GM19324 (cell line): ENCODE data around the gene CMTM8.
"Not testable (repeated sequence)": the region's sequence is repeated elsewhere in the genome, so short reads cannot be mapped to it uniquely, and the experiment has no call there.

Source experiments
- ATAC-seq: cut with Tn5 transposase; IDR thresholded peaks from one replicate; pipeline ENCODE4 v1.9.1; 2021; ENCODE audit warnings: mild to moderate bottlenecking, moderate library complexity; ENCODE audit not compliant: unreplicated experiment, low FRiP score

CMTM8 gene

DNA sequence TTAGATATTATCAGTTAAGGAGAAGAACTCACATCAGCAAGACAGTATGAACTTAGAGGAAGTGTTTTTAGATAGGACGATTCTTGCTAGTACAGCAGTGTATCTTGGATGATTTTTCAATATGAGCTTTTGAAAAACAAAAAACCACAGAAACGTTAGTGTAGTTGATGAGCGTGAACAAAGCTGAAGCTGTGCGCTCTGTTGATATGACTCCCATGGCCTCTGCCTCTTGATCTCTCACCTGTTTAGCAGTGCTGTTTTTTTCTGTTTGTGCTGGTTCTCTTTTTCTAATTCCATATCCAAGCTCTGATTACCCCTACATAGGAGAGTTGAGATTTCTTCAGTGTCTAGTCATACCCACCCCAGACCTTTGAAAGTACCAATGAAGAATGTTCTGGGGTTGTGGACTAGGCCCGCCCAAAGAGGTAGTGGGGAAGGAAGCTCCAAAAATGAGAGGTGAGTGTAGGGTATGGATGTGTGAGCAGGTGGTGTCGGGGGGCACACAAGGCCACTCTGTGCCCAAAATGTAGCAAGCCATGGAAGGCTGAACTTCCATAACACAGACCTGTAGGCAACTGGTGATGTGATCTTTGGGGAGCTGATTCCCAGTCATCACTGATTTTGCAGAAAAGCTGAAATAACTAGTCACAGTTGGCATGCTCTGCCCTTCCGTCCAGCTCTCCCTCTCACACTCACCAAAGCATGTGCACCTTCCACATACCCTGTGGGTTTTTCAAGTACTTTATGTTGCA, 133.2 kb downstream of the CMTM8 start:
- no peak for ATAC-seq

DNA sequence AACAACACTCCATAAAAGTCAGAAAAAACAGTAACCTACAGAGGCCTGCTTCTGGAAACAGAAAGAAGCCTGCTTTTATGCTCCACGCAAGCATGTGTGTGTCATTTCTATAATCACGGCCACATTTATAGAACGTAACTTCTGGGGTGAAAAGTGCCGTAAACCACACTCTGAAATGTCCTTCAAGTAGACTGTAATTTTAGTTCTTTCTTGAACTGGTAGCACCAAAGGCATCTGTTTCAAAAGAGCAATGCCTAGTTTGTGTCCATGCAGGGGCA, 133.7 kb downstream of the CMTM8 start:
- ATAC-seq = no peak

DNA sequence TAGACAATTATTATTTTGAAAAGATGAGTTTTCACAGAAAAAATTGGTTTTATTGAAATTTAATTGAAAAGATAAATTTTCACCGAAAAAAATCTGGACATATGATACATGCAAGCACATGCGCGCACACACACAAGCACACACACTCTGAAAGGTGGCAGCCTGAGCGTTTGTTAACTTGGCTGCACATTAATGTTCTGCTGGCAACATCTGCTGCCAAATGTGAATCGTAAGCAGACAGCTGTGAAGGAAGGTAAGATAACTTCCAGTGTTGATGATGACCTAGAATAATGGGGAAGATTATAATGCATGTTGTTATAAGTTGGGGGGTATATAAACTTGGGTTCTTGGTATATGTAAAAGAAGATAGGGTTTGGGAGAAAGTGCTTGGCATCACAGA, 134.8 kb downstream of the CMTM8 start:
- no peak for ATAC-seq

DNA sequence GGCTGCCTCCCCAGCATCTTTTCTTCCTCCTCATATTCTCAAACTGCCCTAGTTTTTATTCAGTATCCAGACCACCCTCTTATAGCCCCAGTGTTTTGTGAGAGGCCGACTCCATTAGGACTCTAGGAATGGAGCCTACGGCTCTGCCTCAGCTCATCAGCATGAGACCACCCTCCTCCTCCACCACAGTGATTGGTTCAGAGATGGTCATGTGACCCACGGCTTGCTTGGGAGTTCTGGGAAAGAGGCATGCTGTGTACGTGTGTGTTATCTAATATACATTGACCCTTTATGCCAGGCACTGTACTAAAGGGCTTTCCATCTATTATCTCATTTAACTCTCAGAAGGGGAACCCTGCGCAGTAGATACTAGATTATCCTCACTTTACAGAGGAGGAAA, 135.4 kb downstream of the CMTM8 start:
- ATAC-seq = no peak

DNA sequence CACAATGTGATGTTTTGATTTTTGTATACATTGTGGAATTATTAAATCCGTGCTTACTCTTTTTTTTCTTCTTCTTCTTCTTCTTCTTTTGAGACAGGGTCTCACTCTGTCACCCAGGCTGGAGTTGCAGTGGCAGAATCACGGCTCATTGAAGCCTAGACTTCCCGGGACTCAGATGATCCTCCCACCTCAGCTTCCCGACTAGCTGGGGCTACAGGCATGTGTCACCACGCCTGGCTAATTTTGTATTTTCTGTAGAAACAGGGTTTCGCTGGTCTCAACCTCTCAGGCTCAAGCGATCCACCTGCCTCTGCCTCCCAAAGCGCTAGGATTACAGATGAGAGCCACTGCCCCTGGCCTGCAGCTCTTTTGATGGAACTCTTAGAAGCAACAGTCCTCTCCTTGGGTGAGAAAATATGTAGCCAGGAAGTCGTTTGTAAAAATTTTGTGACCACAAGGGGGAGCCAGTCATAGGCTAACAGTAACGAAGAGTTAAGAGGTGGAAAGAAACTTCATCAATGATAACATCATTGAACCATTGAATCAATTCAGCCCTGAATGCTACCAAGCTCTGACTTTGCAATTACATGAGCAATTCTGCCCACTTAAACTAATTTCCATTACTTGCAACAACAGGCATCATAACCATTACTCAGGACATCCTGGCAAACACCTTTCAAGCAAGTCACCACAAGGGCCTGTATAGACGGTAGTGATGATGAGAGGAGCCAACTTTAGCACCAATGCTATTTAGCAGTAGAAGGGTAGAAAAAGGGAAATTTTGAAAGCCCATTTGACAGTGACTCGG, 136.5 kb downstream of the CMTM8 start:
- no peak for ATAC-seq

DNA sequence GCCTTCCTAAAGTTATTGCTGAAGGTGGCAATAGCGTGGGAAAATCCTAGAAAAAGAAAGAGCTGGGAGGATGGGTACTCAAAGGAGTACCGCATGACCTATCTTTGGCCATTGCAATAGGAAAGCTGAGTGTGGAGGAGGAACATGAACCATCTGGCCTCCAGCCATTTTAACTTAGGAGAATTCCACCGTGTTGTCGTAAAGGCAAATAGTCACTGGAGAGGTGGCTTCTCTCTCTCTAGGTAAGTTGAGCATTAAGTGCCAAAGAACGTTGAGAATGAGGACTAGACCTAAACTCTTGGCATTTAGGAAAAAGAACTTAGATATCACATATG, 137.1 kb downstream of the CMTM8 start:
- no peak for ATAC-seq

DNA sequence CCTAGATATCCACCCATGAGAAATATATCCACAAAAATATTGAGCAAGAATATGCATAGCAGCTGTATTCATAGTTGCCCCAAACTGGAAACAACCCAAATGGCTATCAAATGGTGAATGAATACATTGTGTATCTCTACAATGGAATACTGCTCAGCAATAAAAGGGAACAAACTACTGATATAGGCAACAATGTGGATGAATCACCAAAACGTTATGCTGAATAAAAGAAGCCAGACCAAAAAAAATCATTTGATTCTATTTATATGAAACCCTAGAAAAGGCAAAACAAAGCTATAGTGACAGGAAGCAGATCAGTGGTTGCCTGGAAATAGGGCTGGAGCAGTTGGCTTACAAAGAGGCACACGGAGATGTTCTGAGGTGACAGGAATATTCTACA, 137.6 kb downstream of the CMTM8 start:
- ATAC-seq = no peak

DNA sequence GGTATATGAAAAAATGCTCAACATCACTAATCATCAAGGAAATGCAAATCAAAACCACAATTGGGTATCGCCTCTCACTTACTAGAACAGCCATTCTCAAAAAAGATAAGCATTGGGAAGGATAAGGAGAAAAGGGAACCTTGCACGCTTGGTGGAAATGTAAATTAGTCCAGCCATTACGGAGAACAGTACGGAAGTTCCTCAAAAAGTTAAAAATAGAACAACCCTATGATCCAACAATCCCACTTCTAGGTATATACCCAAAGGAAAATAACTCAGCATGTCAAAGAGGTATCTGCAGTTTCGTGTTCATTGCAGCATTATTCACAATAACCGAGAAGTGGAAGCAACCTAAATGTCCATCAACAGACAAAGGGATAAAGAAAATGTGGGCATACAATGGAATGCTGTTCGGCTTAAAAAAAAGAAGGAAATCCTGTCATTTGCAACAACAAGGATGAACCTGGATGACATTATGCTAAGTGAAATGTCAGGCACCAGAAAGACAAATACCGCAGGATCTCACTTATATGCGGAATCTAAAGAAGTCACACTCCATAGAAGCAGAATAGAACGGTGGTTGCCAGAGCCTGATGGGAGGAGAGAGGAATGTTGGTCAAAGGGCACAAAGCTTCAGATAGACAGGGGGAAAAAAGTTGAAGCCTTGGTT, 141.5 kb downstream of the CMTM8 start:
- ATAC-seq = no peak

DNA sequence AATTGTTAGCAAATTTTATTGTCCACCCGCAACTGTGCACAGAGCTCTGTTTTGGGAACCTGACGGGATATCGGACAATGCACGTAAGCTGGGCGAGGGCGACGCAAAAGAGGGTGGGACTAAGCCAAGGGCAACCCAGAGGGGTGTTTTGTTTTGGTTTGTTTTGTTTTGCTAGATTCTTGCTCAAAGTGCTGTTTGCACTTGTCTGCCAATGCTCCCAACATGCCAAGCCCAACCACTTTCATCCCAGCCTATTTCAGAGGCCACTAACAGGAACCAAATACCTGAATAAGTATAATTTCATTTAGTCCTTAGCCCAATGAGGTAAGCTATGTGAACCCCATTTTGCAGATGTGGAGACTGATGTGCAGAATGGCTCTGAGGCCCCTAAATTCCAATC, 143.4 kb downstream of the CMTM8 start:
- ATAC-seq = no peak

DNA sequence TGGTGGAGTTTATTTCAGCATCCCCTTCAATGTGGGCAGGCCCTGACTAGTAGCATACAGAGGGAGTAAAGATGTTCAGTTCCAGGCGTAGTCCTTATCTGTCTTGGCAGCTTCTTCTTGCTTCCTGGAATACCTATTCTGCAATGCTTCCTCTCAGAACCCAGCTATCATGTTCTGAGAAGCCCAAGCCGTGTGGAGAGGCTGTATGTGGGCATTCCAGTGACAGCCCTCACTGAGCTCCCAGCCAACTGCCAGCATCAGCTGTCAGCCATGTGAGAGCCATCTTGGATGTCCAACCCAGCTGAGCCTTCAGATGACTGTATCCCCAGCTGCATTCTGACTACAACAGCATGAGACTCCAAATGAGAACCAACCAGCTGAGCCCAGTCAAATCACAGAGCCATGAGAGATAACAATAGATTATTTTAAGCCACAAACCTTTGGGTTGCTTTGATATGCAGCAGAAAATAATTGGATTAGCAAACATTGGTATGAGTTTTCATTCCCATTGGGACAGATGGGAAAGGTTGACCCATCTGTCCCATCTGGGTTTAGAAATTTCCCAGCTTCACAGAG, 144.7 kb downstream of the CMTM8 start:
- ATAC-seq = no peak

DNA sequence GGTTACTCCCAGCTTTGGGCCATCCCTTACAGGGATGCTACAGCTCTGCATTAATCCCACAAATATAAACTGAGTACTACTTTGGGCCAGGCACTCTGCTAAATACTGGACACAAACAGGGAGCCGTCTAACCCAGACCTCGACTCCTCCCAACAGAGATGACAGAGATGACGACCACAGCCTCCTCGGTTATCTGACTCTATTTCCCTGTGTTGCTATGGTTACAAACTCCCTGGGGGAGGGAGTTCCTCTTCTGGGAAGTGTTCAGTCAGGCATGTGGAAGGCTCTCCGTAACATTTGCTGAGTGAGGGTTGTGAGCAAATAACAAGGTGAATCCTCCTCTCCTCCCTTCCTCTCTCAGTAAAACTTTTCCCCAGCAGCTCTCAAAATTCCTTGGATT, 146.5 kb downstream of the CMTM8 start:
- ATAC-seq = no peak

DNA sequence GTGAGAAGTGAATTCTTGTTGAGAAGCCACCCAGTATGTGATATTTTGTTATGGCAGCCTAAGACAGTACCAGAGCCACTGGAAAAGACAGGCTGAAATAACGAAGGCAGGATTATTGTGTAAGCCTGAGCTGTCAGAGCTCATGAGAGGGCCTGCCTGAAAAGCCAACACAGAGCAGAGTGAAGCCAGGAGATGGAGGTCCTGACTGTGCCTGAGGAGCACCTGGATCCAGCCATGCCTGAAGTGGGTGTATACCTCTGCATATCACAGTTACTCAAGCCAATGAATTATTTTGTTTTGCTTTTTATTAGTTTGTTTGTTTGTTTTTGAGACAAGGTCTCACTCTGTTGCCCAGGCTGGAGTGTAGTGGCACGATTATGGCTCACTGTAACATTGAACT, 149.0 kb downstream of the CMTM8 start:
- ATAC-seq = no peak

DNA sequence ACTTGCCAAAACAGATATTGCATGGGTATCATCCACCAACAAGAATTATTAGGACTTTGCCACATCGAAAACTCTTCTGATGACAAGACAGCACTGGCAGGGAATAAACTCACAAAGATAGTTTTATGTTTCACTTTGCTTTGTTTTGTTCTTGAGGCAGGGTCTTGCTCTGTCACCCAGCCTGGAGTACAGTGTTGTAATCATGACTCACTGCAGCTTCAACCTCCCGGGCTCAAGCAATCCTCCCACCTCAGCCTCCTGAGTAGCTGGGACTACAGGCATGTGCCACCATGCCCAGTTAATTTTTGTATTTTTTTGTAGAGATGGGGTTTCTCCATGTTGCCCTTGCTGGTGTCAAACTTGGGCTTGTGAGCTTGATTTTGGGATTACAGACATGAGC, 151.1 kb downstream of the CMTM8 start:
- not testable (repeated sequence) for ATAC-seq

DNA sequence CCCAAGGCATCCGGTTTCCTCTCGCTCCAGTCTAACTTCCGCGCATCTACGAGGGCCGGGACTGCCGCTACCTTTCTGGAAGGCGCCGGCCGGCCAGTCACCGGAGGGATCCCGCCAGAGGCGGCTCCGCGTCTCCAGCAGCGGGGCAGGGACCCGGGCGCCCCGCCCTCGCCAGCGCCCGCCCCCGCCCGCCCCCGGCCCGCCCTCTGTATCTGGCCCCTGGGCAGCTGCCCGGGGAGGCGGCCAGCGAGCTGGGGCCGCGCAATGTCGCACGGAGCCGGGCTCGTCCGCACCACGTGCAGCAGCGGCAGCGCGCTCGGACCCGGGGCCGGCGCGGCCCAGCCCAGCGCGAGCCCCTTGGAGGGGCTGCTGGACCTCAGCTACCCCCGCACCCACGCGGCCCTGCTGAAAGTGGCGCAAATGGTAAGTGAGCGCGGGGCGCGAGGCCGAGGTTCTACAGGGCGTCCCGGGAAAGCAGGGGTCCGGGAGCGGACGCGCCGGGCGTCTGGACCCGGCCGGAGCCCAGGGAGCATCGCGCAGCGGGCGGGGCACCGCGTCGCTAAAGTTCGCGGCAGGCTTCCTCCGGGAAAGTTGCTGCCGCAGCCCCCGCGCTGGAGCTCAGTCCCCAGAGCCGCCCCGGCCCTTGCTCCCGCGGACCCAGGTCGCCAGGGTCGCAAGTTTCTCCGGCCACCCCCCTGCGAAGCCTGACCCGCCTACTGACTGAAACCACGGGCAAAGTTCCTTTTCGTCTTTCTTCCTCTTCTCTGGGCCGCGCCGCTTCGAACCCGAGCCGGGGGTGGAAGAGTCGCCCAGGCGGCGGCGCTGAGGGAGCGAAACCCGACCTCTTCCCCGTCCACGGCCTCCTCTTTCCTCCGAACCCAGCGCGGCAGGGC, 153.4 kb downstream of the CMTM8 start, which contains the start of gene CMTM7:
Gene CMTM7 (plus strand): TSS at position 211 of the 893 bp plus-strand sequence. CDS start 54 bp downstream, at position 265.
- peak; percentile 44 for ATAC-seq

DNA sequence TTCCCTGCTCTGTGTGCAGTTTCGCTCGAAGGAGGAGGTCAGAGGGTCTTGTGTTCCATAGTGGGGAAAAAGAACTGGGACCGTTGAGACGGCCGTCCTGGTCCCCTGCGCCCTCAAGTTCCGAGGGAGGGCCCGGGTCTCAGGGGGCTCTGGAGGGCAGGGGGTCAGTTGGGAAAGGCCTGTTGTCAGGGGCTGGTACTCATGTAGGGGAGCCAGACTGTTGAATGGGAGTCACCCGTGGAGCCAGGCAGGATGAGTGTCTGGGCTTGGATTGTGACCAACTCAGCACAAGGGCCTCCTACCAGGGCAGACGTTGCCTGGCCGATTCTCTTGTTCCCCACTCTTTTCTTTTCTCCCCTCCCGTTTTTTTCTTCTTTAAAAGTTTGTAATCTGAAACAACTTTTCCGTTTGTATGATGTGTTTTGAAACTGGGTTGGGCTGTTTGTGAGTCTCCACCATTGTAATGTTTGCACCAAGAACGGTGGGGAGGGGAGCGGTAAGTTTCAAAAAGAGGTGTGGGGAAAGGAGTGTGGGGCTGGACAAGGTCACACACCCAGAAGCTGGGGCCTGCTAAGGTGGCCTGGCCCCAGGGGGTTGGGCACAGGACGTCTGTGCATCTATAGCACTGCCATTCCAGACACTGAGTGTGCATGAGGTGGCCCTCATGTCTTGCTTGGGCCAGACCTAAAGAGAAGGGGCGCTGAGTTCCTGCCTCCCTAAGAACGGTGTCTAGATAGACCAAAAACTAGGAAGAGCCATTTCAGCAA, 154.2 kb downstream of the CMTM8 start:
- no peak for ATAC-seq

DNA sequence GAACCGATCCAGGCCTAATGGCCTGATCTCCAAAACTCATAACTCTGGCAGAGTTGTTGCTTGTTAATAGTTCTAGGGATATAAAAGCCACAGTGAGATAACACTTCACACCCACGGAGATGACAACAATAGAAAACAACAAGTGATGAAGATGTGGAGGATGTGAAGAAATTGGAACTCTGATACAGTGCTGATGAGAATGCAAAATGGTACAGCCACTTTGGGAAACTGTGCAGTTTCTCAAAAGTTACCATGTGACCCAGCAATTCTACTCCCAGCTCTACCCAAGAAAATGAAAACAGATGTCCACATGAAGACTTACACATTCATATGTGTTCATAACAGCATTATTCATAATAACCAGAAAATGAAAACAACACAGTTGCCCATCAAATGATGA, 157.0 kb downstream of the CMTM8 start:
- no peak for ATAC-seq

DNA sequence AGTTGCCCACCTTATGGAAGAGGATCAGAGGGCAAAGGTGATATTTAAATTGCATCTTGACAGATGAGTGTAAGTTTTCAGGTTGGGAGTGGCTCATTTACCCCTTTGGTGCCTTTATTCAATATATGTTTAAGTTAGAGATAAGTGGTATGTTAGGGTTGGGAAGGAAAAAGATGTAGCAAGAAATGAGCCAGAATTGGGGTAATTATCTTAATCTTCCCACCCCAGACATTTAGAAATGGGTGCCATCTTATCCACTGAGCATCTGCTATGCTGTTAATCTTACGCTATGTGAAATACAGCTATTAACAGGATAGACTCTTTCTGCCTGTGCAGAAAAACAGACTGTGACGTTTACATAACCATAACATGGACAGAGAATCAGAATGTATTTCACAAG, 159.5 kb downstream of the CMTM8 start:
- ATAC-seq = no peak

DNA sequence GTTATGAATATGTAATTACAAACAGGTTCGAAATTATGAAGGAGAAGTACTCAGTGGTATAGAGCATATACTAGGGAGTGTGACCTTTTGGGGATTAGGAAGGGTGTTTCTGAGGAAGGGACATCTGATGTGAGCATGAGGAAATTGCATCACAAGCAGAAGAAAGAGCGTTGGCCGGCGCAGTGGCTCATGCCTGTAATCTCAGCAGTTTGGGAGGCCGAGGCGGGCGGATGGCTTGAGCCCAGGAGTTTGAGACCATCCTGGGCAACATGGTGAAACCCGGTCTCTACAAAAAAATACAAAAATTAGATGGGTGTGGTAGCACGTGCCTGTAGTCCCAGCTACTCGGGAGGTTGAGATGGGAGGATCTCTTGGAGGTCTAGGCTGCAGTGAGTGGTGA, 160.1 kb downstream of the CMTM8 start:
- ATAC-seq = no peak

DNA sequence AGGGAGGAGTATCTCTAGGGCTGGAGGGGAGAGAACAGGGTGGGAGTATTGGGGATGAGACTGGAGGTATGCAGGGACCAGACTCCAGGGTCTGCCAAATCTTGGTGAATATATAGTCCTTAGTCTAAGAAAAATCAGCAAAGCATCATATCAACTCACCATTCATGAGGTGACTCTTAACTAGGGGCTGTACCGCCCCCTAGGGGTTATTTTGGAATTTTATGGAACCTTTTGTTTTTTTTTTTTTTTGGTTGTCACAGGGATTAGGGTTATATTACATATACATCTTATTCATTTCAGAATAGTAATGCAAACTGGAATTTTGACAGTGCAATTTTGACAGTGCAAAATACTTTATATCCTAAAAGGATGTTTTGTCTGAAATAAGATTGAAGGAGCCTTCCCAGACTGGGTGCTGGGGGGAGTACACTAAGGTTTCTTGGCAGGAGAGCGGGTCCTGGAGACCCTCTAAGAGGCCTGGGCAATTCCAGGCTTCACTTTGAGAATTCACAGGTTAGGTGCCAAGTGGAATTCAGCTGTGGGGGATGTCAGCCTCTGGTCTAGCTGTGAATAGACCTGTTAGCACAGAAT, 160.6 kb downstream of the CMTM8 start:
- ATAC-seq = no peak
